Esophagus squamous epithelium (tissue), 4 donors: ENCODE results near the gene TTC39A.

ENCODE experiments used
- POLR2A ChIP-seq, 4 donors: fragments of 450-650 bp; IDR thresholded peaks; one replicate each; pipeline ENCODE4 v1.6.1; 2017; ENCODE audit warnings: antibody characterized with exemption in 4 of 4, mild to moderate bottlenecking in 4 of 4, moderate library complexity in 3 of 4
- TF ChIP-seq, protein P1 (sequence below), 6 experiments: fragments of 450-650 bp in 4 of 6; fragments of 200-600 bp in 2 of 6; sonication (generic) in 2 of 6; IDR thresholded peaks; one replicate each; pipeline ENCODE4 v1.5.1; 2016 to 2019; ENCODE audit warnings: antibody characterized with exemption in 6 of 6, mild to moderate bottlenecking in 4 of 6, moderate library complexity in 4 of 6

- TF ChIP-seq POLR2A (IDR thresholded peaks at IDR 0.05), result no peak
- TF ChIP-seq, protein P1, sequence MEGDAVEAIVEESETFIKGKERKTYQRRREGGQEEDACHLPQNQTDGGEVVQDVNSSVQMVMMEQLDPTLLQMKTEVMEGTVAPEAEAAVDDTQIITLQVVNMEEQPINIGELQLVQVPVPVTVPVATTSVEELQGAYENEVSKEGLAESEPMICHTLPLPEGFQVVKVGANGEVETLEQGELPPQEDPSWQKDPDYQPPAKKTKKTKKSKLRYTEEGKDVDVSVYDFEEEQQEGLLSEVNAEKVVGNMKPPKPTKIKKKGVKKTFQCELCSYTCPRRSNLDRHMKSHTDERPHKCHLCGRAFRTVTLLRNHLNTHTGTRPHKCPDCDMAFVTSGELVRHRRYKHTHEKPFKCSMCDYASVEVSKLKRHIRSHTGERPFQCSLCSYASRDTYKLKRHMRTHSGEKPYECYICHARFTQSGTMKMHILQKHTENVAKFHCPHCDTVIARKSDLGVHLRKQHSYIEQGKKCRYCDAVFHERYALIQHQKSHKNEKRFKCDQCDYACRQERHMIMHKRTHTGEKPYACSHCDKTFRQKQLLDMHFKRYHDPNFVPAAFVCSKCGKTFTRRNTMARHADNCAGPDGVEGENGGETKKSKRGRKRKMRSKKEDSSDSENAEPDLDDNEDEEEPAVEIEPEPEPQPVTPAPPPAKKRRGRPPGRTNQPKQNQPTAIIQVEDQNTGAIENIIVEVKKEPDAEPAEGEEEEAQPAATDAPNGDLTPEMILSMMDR (IDR thresholded peaks at IDR 0.05), result no peak
Measured at GRCh38 chr1:51306950-51307349, 23.4 kb downstream of the TTC39A start.
